SKM-1 treated with dmso at 0.1 percent for 144 hours (cell line): ENCODE measurements around the gene NADK.

Experiments
- DNase-seq: peaks from one replicate; lab custom pipeline; 2025; ENCODE audit not compliant: unreplicated experiment; lab: John Stamatoyannopoulos, UW

Gene NADK

DNA sequence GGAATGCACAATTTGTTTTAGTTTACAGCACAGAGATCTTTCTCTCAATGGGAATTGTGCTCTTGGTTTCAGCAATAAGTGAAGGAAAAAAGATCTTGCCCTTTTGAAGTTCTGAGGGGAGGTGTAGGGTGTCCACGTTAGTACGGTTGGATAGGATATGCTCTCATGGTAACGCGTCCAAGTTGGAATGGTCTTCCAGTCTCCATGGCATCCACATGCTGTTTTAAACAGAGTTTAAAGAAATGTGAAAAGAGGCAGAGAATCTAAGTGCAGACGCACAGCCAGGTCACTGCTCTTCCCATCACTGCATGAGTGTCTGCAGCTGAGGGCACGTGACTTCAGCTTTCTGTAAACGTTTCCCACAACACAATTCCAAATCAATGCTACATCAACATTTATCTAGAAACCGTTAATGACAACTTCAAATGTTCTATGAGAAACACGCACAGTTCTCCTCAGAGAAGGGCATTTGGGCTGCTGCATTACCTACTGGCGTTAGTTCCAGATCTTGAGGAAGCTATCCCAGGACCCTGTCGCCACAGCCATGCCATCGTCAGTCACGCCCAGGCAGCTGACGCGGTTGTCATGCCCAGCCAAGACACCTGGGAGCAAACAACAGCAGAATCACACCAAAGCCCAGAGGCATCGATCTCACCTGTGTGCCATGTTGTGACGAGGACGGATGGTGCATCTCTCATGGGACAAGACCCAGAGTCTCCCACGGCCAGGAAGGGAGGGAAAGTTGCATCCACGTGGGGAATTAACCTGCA is 8.8 kb upstream of the NADK start:
- DNase-seq: no peak

DNA sequence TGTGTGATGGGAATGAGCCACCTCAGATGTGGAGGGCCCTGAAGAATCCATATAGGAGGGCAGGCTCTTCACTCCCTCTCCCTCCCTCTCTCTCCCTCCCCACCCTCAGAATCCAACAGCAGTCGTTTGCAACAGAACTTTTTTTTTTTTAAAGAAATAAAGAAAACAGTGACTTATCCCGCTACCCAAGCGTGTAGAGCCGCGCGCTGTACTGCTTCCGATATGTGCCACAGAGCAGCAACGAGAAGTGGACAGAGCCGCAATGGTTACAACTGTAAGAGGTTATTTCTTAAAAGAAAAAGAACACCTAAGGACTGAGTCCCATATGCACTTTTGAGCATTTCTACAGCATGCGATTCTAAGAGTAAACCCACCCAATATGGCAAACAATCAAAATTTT is 7.4 kb upstream of the NADK start:
- no peak for DNase-seq

DNA sequence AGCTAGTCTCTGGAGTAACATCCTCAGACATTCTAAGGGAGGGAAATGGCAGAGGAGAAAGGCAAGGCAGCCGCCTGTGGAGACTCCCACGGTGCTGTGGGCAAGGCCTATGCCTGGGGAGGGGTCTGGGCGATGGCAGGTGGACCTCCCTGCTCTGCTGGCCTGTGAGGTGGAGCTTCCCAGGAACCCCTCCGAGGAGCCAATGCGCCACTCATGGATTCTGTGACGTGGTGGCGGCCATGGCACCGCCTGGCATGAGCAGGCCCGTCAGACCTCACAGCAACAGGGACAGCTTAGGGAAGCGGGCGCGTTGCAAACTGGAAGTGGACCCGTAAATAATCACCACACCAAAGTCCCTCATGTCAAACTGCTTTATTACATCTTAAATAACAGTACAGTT is 6.7 kb upstream of the NADK start:
- DNase-seq: no peak

DNA sequence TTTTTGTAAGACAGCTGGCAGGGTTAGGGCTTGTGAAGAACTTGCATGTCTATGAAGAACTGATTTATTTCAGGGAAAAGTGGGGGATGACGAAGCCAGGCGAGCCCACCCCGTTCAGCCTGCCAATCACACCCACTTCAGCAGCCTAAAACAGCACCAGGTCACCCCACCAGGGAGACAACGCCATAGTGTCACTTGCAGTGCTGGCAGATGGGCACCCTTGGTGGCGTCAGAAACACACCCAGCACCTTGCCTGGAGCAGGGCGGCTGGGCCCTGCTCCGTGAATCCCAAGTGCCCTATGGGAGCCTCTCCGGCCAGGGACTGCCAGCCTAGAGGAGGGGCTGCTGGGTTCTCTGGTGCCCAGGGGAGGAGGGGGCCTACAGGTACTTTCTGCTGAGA is 5.0 kb upstream of the NADK start:
- no peak for DNase-seq

GRCh38 chr1:1782399-1783221 is 4.3 kb upstream of the NADK start:
- peak; percentile 41 for DNase-seq

- DNase-seq: no peak
Observed at GRCh38 chr1:1781526-1781903, 3.2 kb upstream of the NADK start.

DNA sequence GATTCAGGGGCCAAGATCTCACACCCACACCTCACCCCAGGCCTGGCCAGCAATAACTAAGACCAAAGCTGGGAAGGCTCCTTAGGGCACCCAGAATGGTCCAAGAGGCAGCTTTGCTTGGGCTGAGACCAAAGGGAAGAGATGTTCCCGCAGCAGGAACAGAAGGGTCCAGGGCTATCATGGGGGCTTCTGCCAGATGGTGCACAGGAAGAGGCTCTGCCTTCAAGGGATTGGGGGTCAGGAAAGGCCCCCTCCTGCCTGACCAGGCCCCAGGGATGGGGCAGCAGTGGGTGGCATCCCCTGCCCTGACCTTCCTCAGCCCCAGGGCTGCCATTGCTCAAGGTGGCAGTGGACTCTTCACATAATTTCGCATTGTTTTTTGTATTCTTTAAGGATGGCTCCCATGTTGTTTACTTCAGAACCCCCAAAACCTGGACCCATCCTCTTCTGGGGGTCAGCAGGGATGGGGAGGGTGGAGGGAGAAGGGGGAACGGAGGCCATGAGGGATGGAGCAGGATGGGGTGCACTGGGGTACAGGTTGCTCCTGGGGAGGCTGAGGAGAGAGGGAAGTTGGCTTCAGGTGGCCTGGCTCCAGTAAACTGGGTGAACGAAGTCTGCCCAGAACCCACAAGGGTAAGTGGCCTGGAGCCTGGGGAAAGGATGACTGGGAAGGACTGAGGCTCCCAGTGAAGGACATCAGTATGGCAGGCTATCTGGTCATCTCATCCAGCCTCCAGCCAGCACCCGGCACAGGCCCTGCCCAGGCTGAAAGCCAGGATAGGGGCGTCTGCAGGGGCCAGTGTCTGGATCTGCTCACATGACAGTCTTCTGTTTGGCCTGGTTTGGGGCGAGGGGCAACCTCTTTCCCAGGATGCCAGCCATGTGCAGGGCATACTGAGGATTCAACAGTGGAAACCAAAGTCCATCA is 2.6 kb upstream of the NADK start:
- DNase-seq: no peak

DNA sequence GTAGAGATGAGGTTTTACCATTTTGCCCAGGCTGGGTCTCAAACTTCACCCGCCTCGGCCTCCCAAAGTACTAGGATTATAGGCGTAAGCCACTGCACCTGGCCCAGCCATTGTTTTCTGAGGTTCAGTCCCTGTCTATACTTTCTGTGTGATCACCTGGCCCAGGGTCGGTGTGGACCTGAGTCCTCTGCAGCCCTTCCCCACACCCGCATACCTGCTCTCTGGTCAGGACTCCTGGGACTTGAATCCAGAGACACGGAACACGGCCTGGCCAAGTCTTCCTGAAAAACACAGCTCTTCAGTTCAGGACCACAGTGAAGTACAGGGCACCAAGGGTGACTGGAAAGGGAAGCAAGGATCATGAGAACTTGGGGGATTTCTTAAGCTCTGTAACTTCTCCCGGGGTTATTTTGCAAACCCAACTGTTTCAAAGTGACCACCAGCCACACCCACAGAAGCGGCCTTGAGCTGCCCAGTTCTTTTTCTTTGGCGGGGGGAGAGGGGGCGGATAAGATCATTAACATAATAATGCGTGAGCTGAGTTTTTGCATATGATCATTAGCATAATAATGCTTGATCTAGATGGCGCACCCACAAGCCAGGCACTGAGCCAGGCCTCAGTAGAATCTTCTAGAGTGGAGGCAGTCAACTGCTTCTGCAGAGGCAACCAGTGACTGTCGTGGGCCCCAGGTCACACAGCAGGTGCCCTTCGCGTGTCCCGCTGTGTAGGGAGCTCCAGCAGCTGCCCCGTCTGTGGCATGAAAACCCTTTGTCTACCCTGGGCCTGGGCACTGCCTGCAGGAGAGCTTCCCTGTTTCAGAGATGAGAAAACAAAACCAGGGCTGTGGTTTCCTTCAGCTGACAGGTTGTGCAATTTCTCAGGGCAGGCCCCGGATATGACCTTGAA is 1.7 kb upstream of the NADK start:
- DNase-seq: peak; percentile 95

GRCh38 chr1:1779320-1779675 is 1.0 kb upstream of the NADK start:
- no peak for DNase-seq

DNA sequence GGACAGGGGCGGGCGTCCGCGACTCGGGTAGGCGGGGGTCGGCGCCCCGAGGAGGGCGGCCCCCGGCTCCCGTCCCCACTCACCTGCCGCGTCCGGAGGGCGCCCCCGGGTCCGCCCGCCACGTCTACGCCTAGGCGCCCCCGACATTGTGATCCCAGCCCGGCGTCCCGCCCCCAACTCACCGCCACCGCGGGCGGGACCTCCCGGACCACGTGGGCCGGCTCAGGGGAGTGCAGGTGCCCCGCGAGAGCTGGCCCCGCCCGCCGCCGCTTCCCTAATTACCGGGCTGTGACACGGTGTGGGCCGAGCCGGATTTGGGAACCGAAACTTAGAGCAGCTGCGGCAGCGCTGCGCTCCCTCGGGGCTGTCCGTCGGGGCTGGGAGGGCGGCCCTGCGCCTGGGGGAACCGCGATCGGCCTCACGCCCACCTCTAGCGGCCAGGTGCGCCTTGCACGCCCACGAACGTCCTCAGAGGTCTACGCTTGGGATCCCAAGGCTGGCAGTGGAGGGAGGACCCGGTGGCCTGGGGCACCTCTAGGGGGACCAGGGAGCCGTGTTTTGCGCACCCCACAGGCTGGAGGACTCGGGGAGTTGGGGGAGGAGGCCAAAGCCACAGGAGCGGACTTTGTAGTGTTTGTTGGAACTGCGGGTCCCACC is 521 bp upstream of the NADK start:
- DNase-seq: peak; percentile 74

DNA sequence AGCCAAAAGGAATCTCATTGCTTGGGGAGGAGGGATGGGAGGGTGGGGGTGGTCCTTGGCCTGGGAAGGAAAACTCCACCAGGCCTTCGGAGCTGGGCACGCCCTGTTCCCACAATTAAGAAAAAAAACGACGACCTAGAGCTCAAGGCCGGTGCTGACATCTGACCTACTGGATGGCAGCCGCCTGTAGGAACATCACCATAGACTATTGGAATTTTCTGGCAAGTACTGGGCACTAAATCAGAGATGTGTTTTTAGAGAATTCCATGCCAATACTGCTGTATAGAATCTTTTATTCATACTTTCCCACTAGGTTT is 729 bp downstream of the NADK start:
- no peak for DNase-seq

- no peak for DNase-seq
Observed at GRCh38 chr1:1776672-1777582, 1.3 kb downstream of the NADK start.

DNA sequence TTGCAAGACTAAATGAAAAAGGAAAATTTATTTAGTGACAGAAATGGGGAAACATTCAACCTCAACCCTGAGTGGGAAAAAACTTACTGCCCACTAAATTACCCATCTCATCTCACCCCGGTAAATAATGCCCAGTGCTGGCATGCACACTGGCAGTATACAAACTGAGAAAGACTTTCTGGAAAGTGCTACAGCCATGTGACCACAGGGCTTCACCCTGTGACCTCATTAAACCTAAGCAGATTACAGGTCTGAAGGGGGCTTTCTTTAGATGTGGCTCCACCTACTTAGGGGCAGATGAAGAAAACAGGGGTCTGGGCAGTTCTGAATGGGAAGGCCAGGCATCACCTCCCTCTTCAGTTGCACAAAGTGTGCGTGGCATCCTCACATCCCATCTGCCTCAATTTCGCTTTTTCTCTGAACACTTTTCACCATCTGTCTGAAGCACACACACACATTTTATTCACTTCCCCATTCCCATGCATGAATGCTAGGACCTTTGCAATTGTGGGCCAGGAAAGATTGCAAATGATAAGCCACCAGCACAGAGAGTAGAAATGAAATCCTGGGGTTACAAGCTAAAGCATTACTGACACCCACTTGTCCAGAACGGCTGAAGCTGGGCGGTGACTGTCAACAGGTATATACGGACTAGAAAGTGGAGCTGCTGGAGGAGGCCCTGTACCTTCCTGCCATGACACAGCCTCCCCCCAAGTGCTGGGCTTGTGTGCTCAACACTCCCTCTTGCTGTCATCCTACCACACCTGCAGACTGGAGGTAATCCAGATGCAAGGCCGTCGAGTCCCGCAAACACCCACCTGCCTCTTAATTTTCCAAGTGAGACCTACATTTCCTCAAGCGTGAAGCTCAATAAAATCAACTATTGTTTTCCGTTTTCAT is 2.7 kb downstream of the NADK start:
- DNase-seq: peak; percentile 40

- DNase-seq: no peak
Observed at GRCh38 chr1:1773874-1774273, 4.4 kb downstream of the NADK start.

DNA sequence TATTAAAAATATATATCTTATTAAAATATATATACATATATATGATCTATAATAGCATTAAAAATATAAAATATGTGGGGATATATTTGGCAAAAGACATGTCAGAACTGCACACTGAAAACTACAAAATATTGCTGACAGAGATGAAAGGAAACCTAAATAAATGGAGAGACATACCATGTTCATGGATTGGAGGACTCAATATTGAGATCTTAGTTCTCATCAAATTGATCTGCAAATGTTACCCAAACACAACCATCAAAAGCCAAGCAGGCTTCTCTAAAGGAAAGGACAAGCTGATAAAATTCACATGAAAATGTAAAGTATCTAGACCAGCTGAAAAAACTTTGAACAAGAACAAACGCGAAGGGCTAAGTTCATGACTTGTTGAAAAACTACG is 7.2 kb downstream of the NADK start:
- DNase-seq: no peak

DNA sequence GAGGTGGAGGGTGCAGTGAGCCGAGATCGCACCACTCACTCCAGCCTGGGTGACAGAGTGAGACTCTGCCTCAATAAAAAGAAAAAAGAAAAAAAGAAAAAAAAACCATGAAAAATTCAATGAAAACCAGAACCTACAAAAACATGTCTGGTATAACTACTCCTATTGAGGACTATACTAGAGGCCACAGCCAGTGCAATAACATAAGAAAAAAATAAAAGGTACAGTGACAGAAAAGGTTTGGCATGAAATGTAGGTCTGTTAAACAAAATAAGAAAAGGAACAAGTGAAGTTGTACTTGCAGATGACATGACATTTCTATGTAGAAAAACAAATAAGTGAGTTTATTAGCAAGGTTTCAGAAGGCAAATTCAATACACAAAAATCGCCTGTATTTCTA is 8.2 kb downstream of the NADK start:
- DNase-seq: no peak

GRCh38 chr1:1768249-1768992 is 9.8 kb downstream of the NADK start:
- DNase-seq: no peak
